A549 (cell line): Measurements from ENCODE around the gene VAMP5. TPM values are rescaled to one million over a fixed set of nuclear protein-coding genes. Genes with fewer than 3 reads are reported as not detected.

Experiments
- ATAC-seq, 2 experiments: fragments of 200-7000 bp in 1 of 2; fragments of >200 bp in 1 of 2; cut with Nextera tagmentation in 1 of 2; cut with Tn5 transposase in 1 of 2; 3 replicates each; pipeline versions ENCODE4 v1.8.0 to v1.9.1; 2018 to 2020; ENCODE audit warnings: mild to moderate bottlenecking in 1 of 2, moderate library complexity in 1 of 2
- CTCF ChIA-PET: fragments of 300-600 bp; sonication (Branson Sonifier 250); formaldehyde crosslinking; extraction: SDS; loops from one replicate; lab custom pipeline; 2021; ENCODE audit warnings: antibody characterized with exemption, inconsistent platforms; lab: Yijun Ruan, JAX
- POLR2A ChIA-PET: fragments of 350-600 bp; formaldehyde crosslinking; extraction: SDS; loops from one replicate; lab custom pipeline; 2021; ENCODE audit warnings: antibody characterized with exemption, inconsistent platforms; lab: Yijun Ruan, JAX
- DNase-seq, 2 experiments: peaks; one replicate each; pipeline versions ENCODE4 v3.0.0 to v3.0.0-alpha.2; 2011 to 2016; ENCODE audit warnings: low read depth in 1 of 2, low spot score in 1 of 2
- FAIRE-seq: peaks from 2 replicates; lab custom pipeline; 2011; peaks lifted over from hg19 to GRCh38; lab: Jason Lieb, UNC
- H3K27ac ChIP-seq, 2 experiments: fragments of >200 bp; sonication (Bioruptor Twin); formaldehyde crosslinking; 3 replicates each; pipeline ENCODE4 v1.5.1; 2016 to 2017
- H3K4me1 ChIP-seq: fragments of >200 bp; sonication (Bioruptor Twin); formaldehyde crosslinking; 3 replicates; pipeline ENCODE4 v1.6.1; 2016
- H3K4me2 ChIP-seq: fragments of >200 bp; sonication (Bioruptor Twin); formaldehyde crosslinking; 3 replicates; pipeline ENCODE4 v1.6.1; 2016
- H3K4me3 ChIP-seq: fragments of >200 bp; sonication (Bioruptor Twin); formaldehyde crosslinking; 3 replicates; pipeline ENCODE4 v1.5.1; 2016
- H3K9me3 ChIP-seq: fragments of >200 bp; sonication (Bioruptor Twin); formaldehyde crosslinking; 3 replicates; pipeline ENCODE4 v1.6.1; 2016
- BCL3 ChIP-seq: fragments of >200 bp; sonication (Bioruptor Twin); formaldehyde crosslinking; IDR thresholded peaks from 3 replicates; pipeline ENCODE4 v1.6.1; 2016
- CBX8 ChIP-seq: fragments of 200-600 bp; sonication (generic); IDR thresholded peaks from 2 replicates; pipeline ENCODE4 v1.6.1; 2016
- EHMT2 ChIP-seq: fragments of 200-600 bp; sonication (generic); IDR thresholded peaks from 2 replicates; pipeline ENCODE4 v1.6.1; 2016; ENCODE audit warnings: antibody characterized with exemption, low read depth, mild to moderate bottlenecking, moderate library complexity
- FOSB ChIP-seq: fragments of 250-450 bp; sonication (Bioruptor Pico); IDR thresholded peaks from 2 replicates; pipeline ENCODE4 v1.5.0; 2020; ENCODE audit warnings: mild to moderate bottlenecking, moderate library complexity
- GATA3 ChIP-seq: IDR thresholded peaks from 2 replicates; pipeline ENCODE4 v1.6.1; 2012; ENCODE audit warnings: borderline replicate concordance
- HEYL ChIP-seq: fragments of 250-450 bp; sonication (Bioruptor Pico); IDR thresholded peaks from 2 replicates; pipeline ENCODE4 v1.8.0; 2021; ENCODE audit warnings: mild to moderate bottlenecking, moderate library complexity
- HMGXB4 ChIP-seq: fragments of 250-450 bp; sonication (Bioruptor Pico); IDR thresholded peaks from 2 replicates; pipeline ENCODE4 v1.5.0; 2021; ENCODE audit warnings: mild to moderate bottlenecking, moderate library complexity, borderline replicate concordance
- HOXB13 ChIP-seq: fragments of 250-450 bp; sonication (Bioruptor Pico); IDR thresholded peaks from 2 replicates; pipeline ENCODE4 v1.5.0; 2020; ENCODE audit warnings: low read depth, mild to moderate bottlenecking, moderate library complexity
- HOXB5 ChIP-seq: fragments of 250-450 bp; sonication (Bioruptor Pico); IDR thresholded peaks from 2 replicates; pipeline ENCODE4 v1.5.0; 2020; ENCODE audit warnings: mild to moderate bottlenecking, moderate library complexity
- JUNB ChIP-seq: fragments of >200 bp; sonication (Bioruptor Twin); formaldehyde crosslinking; IDR thresholded peaks from 2 replicates; pipeline ENCODE4 v1.6.1; 2016
- KDM1A ChIP-seq: fragments of 200-600 bp; sonication (generic); IDR thresholded peaks from 2 replicates; pipeline ENCODE4 v1.6.1; 2016; ENCODE audit warnings: low read depth, mild to moderate bottlenecking
- KDM5A ChIP-seq: fragments of 200-600 bp; sonication (generic); IDR thresholded peaks from 2 replicates; pipeline ENCODE4 v1.6.1; 2016; ENCODE audit warnings: antibody characterized with exemption, mild to moderate bottlenecking
- MAFK ChIP-seq: fragments of 450-650 bp; IDR thresholded peaks from 2 replicates; pipeline ENCODE4 v1.6.1; 2014; ENCODE audit not compliant: partially characterized antibody
- MAZ ChIP-seq: fragments of 150-350 bp; IDR thresholded peaks from 2 replicates; pipeline ENCODE4 v1.6.1; 2014; ENCODE audit warnings: antibody characterized with exemption, low read depth, low read length, borderline replicate concordance
- NPAS2 ChIP-seq: fragments of 250-450 bp; sonication (Bioruptor Pico); IDR thresholded peaks from 2 replicates; pipeline ENCODE4 v1.8.0; 2022; ENCODE audit warnings: mild to moderate bottlenecking, moderate library complexity, borderline replicate concordance
- NR3C1 ChIP-seq: fragments of >200 bp; sonication (Bioruptor Twin); formaldehyde crosslinking; IDR thresholded peaks from 3 replicates; pipeline ENCODE4 v1.6.1; 2017
- POLR2A ChIP-seq: IDR thresholded peaks from 2 replicates; pipeline ENCODE4 v1.6.1; 2012; ENCODE audit warnings: mild to moderate bottlenecking, low read length
- POLR2AphosphoS2 ChIP-seq: conservative IDR thresholded peaks from 2 replicates; pipeline ENCODE4 v1.6.1; 2012; ENCODE audit warnings: low read length, improper control_type of control experiment, inconsistent platforms
- RFX5 ChIP-seq: fragments of 450-650 bp; IDR thresholded peaks from 2 replicates; pipeline ENCODE4 v1.7.1; 2014; ENCODE audit warnings: antibody characterized with exemption, mild to moderate bottlenecking, moderate library complexity
- RNF2 ChIP-seq: fragments of 200-600 bp; sonication (generic); IDR thresholded peaks from 2 replicates; pipeline ENCODE4 v1.6.1; 2016; ENCODE audit warnings: low read depth, mild to moderate bottlenecking, antibody characterized with exemption, moderate library complexity, borderline replicate concordance
- SMC3 ChIP-seq: fragments of >200 bp; sonication (Bioruptor Twin); formaldehyde crosslinking; IDR thresholded peaks from 3 replicates; pipeline ENCODE4 v1.6.1; 2018; ENCODE audit warnings: inconsistent platforms
- SREBF2 ChIP-seq: fragments of 450-650 bp; IDR thresholded peaks from 2 replicates; pipeline ENCODE4 v1.6.1; 2014; ENCODE audit warnings: mild to moderate bottlenecking, moderate library complexity
- TP53 ChIP-seq: fragments of 250-450 bp; sonication (Bioruptor Pico); IDR thresholded peaks from 2 replicates; pipeline ENCODE4 v1.5.0; 2021; ENCODE audit warnings: mild to moderate bottlenecking, moderate library complexity
- ZFP36 ChIP-seq: fragments of 450-650 bp; IDR thresholded peaks from 2 replicates; pipeline ENCODE4 v1.6.1; 2014; ENCODE audit warnings: borderline replicate concordance; ENCODE audit not compliant: partially characterized antibody
- ZNF302 ChIP-seq: fragments of 250-450 bp; sonication (Bioruptor Pico); IDR thresholded peaks from 2 replicates; pipeline ENCODE4 v1.9.0; 2021; ENCODE audit warnings: inconsistent platforms, mild to moderate bottlenecking, moderate library complexity
- WGBS: methylation state at CpG from one replicate; pipeline ENCODE4 v1.1.6; 2017; ENCODE audit errors: missing lambda C conversion rate; 5-methylcytosine and 5-hydroxymethylcytosine counted together
- polyA plus RNA-seq, 4 experiments: library from polyadenylated mRNA; depleted of rRNA in 3 of 4; stranded (reverse); fragments of >200 nt; fragmentation: RNase III in 1 of 4; extraction: RNeasy Plus Mini Kit Qiagen cat#74134 plus additional on column Dnase treatment in 1 of 4; gene quantifications; 2 replicates in 3 of 4; 3 replicates in 1 of 4; pipeline ENCODE4 v1.2.3, GENCODE V29; 2011 to 2017
- TF ChIP-seq, protein P1 (sequence below): fragments of 450-650 bp; IDR thresholded peaks from 2 replicates; pipeline ENCODE4 v1.6.1; 2014; ENCODE audit warnings: antibody characterized with exemption
- TF ChIP-seq, protein P2 (sequence below): fragments of 150-350 bp; IDR thresholded peaks from 2 replicates; pipeline ENCODE4 v1.6.1; 2014; ENCODE audit warnings: low read depth, mild to moderate bottlenecking, low read length
- TF ChIP-seq, protein P3 (sequence below): IDR thresholded peaks from 2 replicates; pipeline ENCODE4 v1.6.1; 2012

Gene VAMP5
- polyA plus RNA-seq, 2 of the 4 experiments (the other 2 are of a cell fraction): 0.16 TPM; not detected in 1

DNA sequence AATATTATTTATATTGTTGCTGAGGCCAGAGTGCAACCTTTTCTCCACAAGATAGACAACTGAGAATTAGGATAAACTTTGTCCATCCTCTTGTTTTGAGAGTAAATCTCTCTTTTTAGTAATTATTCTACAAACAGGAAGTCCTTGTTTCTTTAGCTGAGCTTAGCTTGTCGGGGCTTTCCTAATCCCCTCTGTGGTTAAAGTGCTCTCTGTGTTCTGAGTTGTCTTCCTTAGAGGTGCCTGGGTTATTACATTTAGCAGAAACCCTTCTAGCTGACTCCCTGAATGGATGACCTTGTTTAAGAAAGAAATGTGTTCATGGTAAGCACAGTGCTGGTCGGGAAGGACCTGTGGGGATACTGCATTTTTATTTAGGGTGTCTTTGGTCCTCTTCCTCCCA is 44.4 kb downstream of the VAMP5 start:
- FAIRE-seq: no peak

DNA sequence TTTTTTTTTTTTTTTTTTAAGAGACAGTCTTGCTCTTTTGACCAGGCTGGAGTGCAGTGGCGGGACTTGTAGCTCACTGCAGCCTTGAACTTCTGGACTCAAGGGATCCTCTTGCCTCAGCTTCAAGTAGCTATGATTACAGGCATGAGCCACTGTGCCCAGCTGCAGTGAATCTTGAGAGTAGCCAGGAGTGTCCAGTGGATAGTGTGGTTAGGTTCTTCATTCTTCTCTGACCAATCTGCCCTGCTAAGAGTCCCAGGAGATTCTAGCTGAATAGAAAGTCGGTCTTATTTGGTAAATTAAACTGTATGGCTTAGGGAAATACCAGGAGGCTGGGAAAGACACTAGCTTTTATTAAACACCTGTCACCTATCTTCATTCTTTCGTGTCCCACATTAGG is 47.1 kb downstream of the VAMP5 start:
- DNase-seq (no peak), FAIRE-seq (no peak), ATAC-seq (no peak)
- H3K4me3 ChIP-seq: no peak overlapping the region
- TF ChIP-seq FOSB (CRISPR knock-in tag) (no peak), KDM1A (no peak), MAFK (no peak), GATA3 (no peak), TP53 (CRISPR knock-in tag) (no peak), RNF2 (no peak), EHMT2 (no peak)
- TF ChIP-seq, protein P1, sequence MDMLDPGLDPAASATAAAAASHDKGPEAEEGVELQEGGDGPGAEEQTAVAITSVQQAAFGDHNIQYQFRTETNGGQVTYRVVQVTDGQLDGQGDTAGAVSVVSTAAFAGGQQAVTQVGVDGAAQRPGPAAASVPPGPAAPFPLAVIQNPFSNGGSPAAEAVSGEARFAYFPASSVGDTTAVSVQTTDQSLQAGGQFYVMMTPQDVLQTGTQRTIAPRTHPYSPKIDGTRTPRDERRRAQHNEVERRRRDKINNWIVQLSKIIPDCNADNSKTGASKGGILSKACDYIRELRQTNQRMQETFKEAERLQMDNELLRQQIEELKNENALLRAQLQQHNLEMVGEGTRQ: no peak
- no peak overlapping the region for H3K4me2 ChIP-seq
- ChIA-PET POLR2A (interaction anchor here (0.6 kb wide), 1 partner anchor 11 kb away, joined by 3 read pairs; no protein-coding TSS in a partner anchor), CTCF (interaction anchor here (0.6 to 12.2 kb wide), 10 partner anchors 9 to 1135 kb away, joined by 3 to 241 read pairs (median 4); partner anchors contain the start of gene USP39)
- 94% methylated on average over 3 of the region's 3 CpGs for WGBS
- no peaks in the 10 kb centered on the region for H3K9me3 ChIP-seq
- no peak overlapping the region for H3K27ac ChIP-seq
- no peaks in the 10 kb centered on the region; the same call in 2 of the 3 replicates for H3K4me1 ChIP-seq

More for the DNA sequence above, 44.4 kb downstream of the VAMP5 start:
- WGBS: 84% methylated on average over 2 of the region's 2 CpGs
- Histone ChIP-seq H3K27ac (no peak overlapping the region), H3K4me3 (no peak overlapping the region), H3K4me2 (no peak overlapping the region), H3K4me1 (no peaks in the 10 kb centered on the region), H3K9me3 (no peaks in the 10 kb centered on the region)
- ATAC-seq (no peak), DNase-seq (no peak)
- TF ChIP-seq HOXB13 (CRISPR knock-in tag) (no peak), NR3C1 (no peak), HOXB5 (no peak), SREBF2 (no peak), GATA3 (no peak), POLR2A (no peak), NPAS2 (CRISPR knock-in tag) (no peak), JUNB (no peak)
- CTCF ChIA-PET: interaction anchor here (0.7 to 15.7 kb wide), 6 partner anchors 7 to 186 kb away, joined by 3 to 229 read pairs (median 4); no protein-coding TSS in a partner anchor
- POLR2A ChIA-PET: no interaction called here

GRCh38 chr2:85635011-85635410 is 50.8 kb downstream of the VAMP5 start:
- no peak for FAIRE-seq
- POLR2A ChIA-PET: no interaction called here
- CTCF ChIA-PET: interaction anchor here (1.0 to 12.2 kb wide), 10 partner anchors 13 to 254 kb away, joined by 3 to 241 read pairs (median 21); partner anchors contain the start of genes ST3GAL5 and USP39
- Histone ChIP-seq H3K4me1 (peaks cover 3% of the 10 kb centered on the region; the same call in 1 of the 3 replicates), H3K4me3 (no peak overlapping the region), H3K9me3 (no peaks in the 10 kb centered on the region), H3K4me2 (no peak overlapping the region), H3K27ac (no peak overlapping the region)
- DNase-seq: no peak
- TF ChIP-seq ZNF302 (CRISPR knock-in tag) (no peak), POLR2A (no peak), HMGXB4 (no peak), POLR2AphosphoS2 (no peak), KDM1A (no peak), HEYL (CRISPR knock-in tag) (no peak), MAZ (no peak), HOXB13 (CRISPR knock-in tag) (no peak), SMC3 (no peak), EHMT2 (no peak), ZFP36 (no peak), NR3C1 (no peak), CBX8 (no peak), KDM5A (no peak), BCL3 (no peak), RFX5 (no peak)
- TF ChIP-seq, protein P2, sequence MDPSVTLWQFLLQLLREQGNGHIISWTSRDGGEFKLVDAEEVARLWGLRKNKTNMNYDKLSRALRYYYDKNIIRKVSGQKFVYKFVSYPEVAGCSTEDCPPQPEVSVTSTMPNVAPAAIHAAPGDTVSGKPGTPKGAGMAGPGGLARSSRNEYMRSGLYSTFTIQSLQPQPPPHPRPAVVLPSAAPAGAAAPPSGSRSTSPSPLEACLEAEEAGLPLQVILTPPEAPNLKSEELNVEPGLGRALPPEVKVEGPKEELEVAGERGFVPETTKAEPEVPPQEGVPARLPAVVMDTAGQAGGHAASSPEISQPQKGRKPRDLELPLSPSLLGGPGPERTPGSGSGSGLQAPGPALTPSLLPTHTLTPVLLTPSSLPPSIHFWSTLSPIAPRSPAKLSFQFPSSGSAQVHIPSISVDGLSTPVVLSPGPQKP: no peak
- TF ChIP-seq, protein P3, sequence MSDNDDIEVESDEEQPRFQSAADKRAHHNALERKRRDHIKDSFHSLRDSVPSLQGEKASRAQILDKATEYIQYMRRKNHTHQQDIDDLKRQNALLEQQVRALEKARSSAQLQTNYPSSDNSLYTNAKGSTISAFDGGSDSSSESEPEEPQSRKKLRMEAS: no peak
- ATAC-seq: no peak
- WGBS: 88% methylated on average over 8 of the region's 8 CpGs
